H9 (cell line): ENCODE measurements around the gene NKAIN2. TPM values are rescaled to one million over a fixed set of nuclear protein-coding genes. Genes with fewer than 3 reads are reported as not detected.

Source experiments
- DNase-seq: peaks from one replicate; pipeline ENCODE4 v3.0.0-alpha.2; 2017
- H2AFZ ChIP-seq: one replicate; pipeline ENCODE4 v1.6.1; 2013; ENCODE audit warnings: mild to moderate bottlenecking, low read length, control low read depth, moderate library complexity
- H2AK5ac ChIP-seq: 2 replicates; pipeline ENCODE4 v1.6.1; 2013; ENCODE audit warnings: low read length, control low read depth, mixed read lengths; ENCODE audit not compliant: insufficient read length
- H2BK120ac ChIP-seq: one replicate; pipeline ENCODE4 v1.6.1; 2013; ENCODE audit warnings: low read depth, mild to moderate bottlenecking, low read length, control low read depth, inconsistent platforms; ENCODE audit not compliant: poor library complexity, severe bottlenecking
- H2BK12ac ChIP-seq: 2 replicates; pipeline ENCODE4 v1.6.1; 2013; ENCODE audit warnings: low read length, control low read depth, mixed read lengths, low read depth; ENCODE audit not compliant: insufficient read length
- H2BK15ac ChIP-seq: 2 replicates; pipeline ENCODE4 v1.6.1; 2013; ENCODE audit warnings: low read depth, low read length, control low read depth
- H2BK20ac ChIP-seq: one replicate; pipeline ENCODE4 v1.6.1; 2013; ENCODE audit warnings: low read depth, mild to moderate bottlenecking, low read length, control low read depth, inconsistent platforms; ENCODE audit not compliant: poor library complexity, severe bottlenecking
- H2BK5ac ChIP-seq: 2 replicates; pipeline ENCODE4 v1.6.1; 2013; ENCODE audit warnings: low read length, control low read depth, mixed read lengths; ENCODE audit not compliant: insufficient read length
- H3K14ac ChIP-seq: 2 replicates; pipeline ENCODE4 v1.6.1; 2013; ENCODE audit warnings: low read length, control low read depth; ENCODE audit not compliant: insufficient read depth
- H3K18ac ChIP-seq: 2 replicates; pipeline ENCODE4 v1.6.1; 2013; ENCODE audit warnings: low read depth, mild to moderate bottlenecking, mixed read lengths, low read length, control low read depth; ENCODE audit not compliant: insufficient read length
- H3K23ac ChIP-seq: 2 replicates; pipeline ENCODE4 v1.6.1; 2013; ENCODE audit warnings: low read length, control low read depth, mixed read lengths, low read depth; ENCODE audit not compliant: insufficient read length
- H3K23me2 ChIP-seq: 2 replicates; pipeline ENCODE4 v1.6.1; 2013; ENCODE audit warnings: low read depth, mild to moderate bottlenecking, mixed read lengths, low read length, control low read depth; ENCODE audit not compliant: insufficient read length, poor library complexity, severe bottlenecking
- H3K27ac ChIP-seq: 2 replicates; pipeline ENCODE4 v1.5.1; 2013; ENCODE audit warnings: low read length, control low read depth, mixed read lengths, low read depth; ENCODE audit not compliant: insufficient read length
- H3K27me3 ChIP-seq: 2 replicates; pipeline ENCODE4 v1.6.1; 2013; ENCODE audit warnings: low read length, control low read depth, inconsistent platforms; ENCODE audit not compliant: insufficient read depth
- H3K4ac ChIP-seq: 2 replicates; pipeline ENCODE4 v1.6.1; 2013; ENCODE audit warnings: low read depth, mild to moderate bottlenecking, control low read depth, inconsistent platforms, low read length, moderate library complexity
- H3K4me1 ChIP-seq: 2 replicates; pipeline ENCODE4 v1.6.1; 2013; ENCODE audit warnings: low read length, control low read depth, inconsistent platforms; ENCODE audit not compliant: insufficient read depth
- H3K4me2 ChIP-seq: 2 replicates; pipeline ENCODE4 v1.6.1; 2013; ENCODE audit warnings: low read length, control low read depth, mixed read lengths; ENCODE audit not compliant: insufficient read length, insufficient read depth
- H3K56ac ChIP-seq: 2 replicates; pipeline ENCODE4 v1.6.1; 2013; ENCODE audit warnings: low read depth, mild to moderate bottlenecking, mixed read lengths, low read length, control low read depth; ENCODE audit not compliant: insufficient read length
- H3K79me1 ChIP-seq: 2 replicates; pipeline ENCODE4 v1.6.1; 2013; ENCODE audit warnings: low read depth, mild to moderate bottlenecking, moderate library complexity, low read length, control low read depth, inconsistent platforms; ENCODE audit not compliant: insufficient read depth, poor library complexity, severe bottlenecking
- H3K79me2 ChIP-seq: 2 replicates; pipeline ENCODE4 v1.6.1; 2013; ENCODE audit warnings: low read length, control low read depth, inconsistent platforms; ENCODE audit not compliant: insufficient read depth
- H3K9ac ChIP-seq: 2 replicates; pipeline ENCODE4 v1.6.1; 2013; ENCODE audit warnings: low read length, control low read depth, mixed read lengths; ENCODE audit not compliant: insufficient read length; ENCODE audit errors: extremely low read depth
- H3K9me3 ChIP-seq: one replicate; pipeline ENCODE4 v1.6.1; 2013; ENCODE audit warnings: low read depth, low read length, inconsistent platforms; ENCODE audit not compliant: control insufficient read depth
- H3T11ph ChIP-seq: one replicate; pipeline ENCODE4 v1.6.1; 2013; ENCODE audit warnings: mild to moderate bottlenecking, low read length, control low read depth, inconsistent platforms
- H4K20me1 ChIP-seq: one replicate; pipeline ENCODE4 v1.6.1; 2013; ENCODE audit not compliant: control insufficient read depth, insufficient read length, insufficient read depth
- H4K5ac ChIP-seq: 2 replicates; pipeline ENCODE4 v1.6.1; 2013; ENCODE audit warnings: low read depth, mild to moderate bottlenecking, mixed read lengths, low read length, control low read depth; ENCODE audit not compliant: insufficient read length
- H4K8ac ChIP-seq: replicated peaks from 2 replicates; pipeline ENCODE4 v1.6.1; 2013; ENCODE audit warnings: low read length, control low read depth, mixed read lengths, low read depth; ENCODE audit not compliant: insufficient read length
- H4K91ac ChIP-seq: 2 replicates; pipeline ENCODE4 v1.6.1; 2013; ENCODE audit warnings: low read depth, mild to moderate bottlenecking, moderate library complexity, mixed read lengths, low read length, control low read depth; ENCODE audit not compliant: insufficient read length
- H3K27ac Mint-ChIP-seq, 3 experiments: 2 replicates in 2 of 3; 3 replicates in 1 of 3; pipeline ENCODE4 v1.8.0; 2020 to 2021; ENCODE audit warnings: mixed read lengths in 3 of 3, mild to moderate bottlenecking in 1 of 3, moderate library complexity in 1 of 3
- H3K27me3 Mint-ChIP-seq: 2 replicates; pipeline ENCODE4 v1.8.0; 2021; ENCODE audit warnings: low read depth, mild to moderate bottlenecking, moderate library complexity, mixed read lengths
- H3K36me3 Mint-ChIP-seq, 3 experiments: 2 replicates in 2 of 3; 3 replicates in 1 of 3; pipeline ENCODE4 v1.8.0; 2020 to 2021; ENCODE audit warnings: low read depth in 3 of 3, mixed read lengths in 3 of 3; ENCODE audit not compliant: insufficient read depth in 1 of 3
- H3K4me1 Mint-ChIP-seq, 2 experiments: 2 replicates each; pipeline ENCODE4 v1.8.0; 2020; ENCODE audit warnings: mixed read lengths in 2 of 2
- H3K4me3 Mint-ChIP-seq, 2 experiments: 2 replicates in 1 of 2; 3 replicates in 1 of 2; pipeline ENCODE4 v1.8.0; 2020 to 2021; ENCODE audit warnings: mild to moderate bottlenecking in 2 of 2, mixed read lengths in 2 of 2, moderate library complexity in 1 of 2
- H3K9me3 Mint-ChIP-seq, 2 experiments: 2 replicates in 1 of 2; 3 replicates in 1 of 2; pipeline ENCODE4 v1.8.0; 2020; ENCODE audit warnings: mild to moderate bottlenecking in 2 of 2, mixed read lengths in 2 of 2, moderate library complexity in 1 of 2
- WGBS: extraction: QIAGEN DNeasy Blood & Tissue Kit; methylation state at CpG from one replicate; pipeline ENCODE4 v1.1.7; 2013; ENCODE audit warnings: missing lambda C conversion rate, low lambda C conversion rate, mixed read lengths; ENCODE audit not compliant: insufficient read length; ENCODE audit errors: extremely low coverage; 5-methylcytosine and 5-hydroxymethylcytosine counted together
- total RNA-seq: library from RNA; stranded (reverse); gene quantifications from 2 replicates; pipeline ENCODE4 v1.2.1, GENCODE V29; 2021
- TF ChIP-seq, protein P1 (sequence below): fragments of 200-600 bp; sonication (generic); conservative IDR thresholded peaks from 3 replicates; pipeline ENCODE4 v1.8.0; 2021; ENCODE audit warnings: antibody characterized with exemption, mild to moderate bottlenecking

NKAIN2 gene
- total RNA-seq, 1 experiment from 2014 or later, result 0.17 TPM

DNA sequence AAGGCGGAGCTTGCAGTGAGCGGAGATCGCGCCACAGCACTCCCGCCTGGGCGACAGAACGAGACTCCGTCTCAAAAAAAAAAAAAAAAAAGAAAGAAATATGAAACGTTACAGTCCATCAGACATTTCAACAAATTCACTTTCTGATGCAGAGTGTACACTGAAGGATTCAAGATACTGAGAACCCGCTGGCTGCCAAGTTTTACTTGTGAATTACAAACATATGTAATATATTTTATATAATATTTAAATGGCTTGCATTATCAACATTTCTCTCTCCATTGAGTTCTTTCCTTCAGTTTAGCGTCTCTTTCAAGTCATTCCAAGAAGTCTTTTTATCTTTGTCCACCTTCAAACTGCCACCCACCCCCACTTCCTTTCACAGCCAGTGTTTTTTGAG, 917.7 kb downstream of the NKAIN2 start:
- Mint-ChIP-seq H3K4me3 (no peak overlapping the region), H3K27ac (no peak overlapping the region), H3K27me3 (no peaks in the 10 kb centered on the region), H3K36me3 (peaks cover 0 to 6% (median 2%) of the 10 kb centered on the region in 3 experiments; a peak in 2 of 7 replicates), H3K4me1 (peaks cover 3% of the 10 kb centered on the region in 2 experiments), H3K9me3 (peaks cover 2 to 4% of the 10 kb centered on the region in 2 experiments; a peak in 4 of 5 replicates)
- Histone ChIP-seq H3K9ac (no peak overlapping the region), H2BK5ac (no peak overlapping the region), H2BK120ac (no peak overlapping the region), H2BK20ac (no peak overlapping the region), H3K4me2 (no peak overlapping the region), H3K27ac (no peak overlapping the region), H3K4me1 (no peaks in the 10 kb centered on the region), H2BK12ac (no peak overlapping the region), H3K79me1 (no peaks in the 10 kb centered on the region), H3K4ac (no peak overlapping the region), H2BK15ac (no peak overlapping the region), H2AK5ac (no peak overlapping the region), H3K56ac (no peak overlapping the region), H3K14ac (no peak overlapping the region), H3K23ac (no peak overlapping the region), H3T11ph (no peak overlapping the region), H4K20me1 (no peaks in the 10 kb centered on the region), H3K9me3 (no peaks in the 10 kb centered on the region), H3K18ac (no peak overlapping the region), H2AFZ (no peak overlapping the region), H4K8ac (no peak overlapping the region), H4K5ac (no peak overlapping the region), H4K91ac (no peak overlapping the region), H3K23me2 (no peaks in the 10 kb centered on the region), H3K27me3 (no peaks in the 10 kb centered on the region), H3K79me2 (no peaks in the 10 kb centered on the region)
- no peak for DNase-seq
- no CpG with 5 or more reads among the region's 11 CpGs for WGBS
- TF ChIP-seq, protein P1, sequence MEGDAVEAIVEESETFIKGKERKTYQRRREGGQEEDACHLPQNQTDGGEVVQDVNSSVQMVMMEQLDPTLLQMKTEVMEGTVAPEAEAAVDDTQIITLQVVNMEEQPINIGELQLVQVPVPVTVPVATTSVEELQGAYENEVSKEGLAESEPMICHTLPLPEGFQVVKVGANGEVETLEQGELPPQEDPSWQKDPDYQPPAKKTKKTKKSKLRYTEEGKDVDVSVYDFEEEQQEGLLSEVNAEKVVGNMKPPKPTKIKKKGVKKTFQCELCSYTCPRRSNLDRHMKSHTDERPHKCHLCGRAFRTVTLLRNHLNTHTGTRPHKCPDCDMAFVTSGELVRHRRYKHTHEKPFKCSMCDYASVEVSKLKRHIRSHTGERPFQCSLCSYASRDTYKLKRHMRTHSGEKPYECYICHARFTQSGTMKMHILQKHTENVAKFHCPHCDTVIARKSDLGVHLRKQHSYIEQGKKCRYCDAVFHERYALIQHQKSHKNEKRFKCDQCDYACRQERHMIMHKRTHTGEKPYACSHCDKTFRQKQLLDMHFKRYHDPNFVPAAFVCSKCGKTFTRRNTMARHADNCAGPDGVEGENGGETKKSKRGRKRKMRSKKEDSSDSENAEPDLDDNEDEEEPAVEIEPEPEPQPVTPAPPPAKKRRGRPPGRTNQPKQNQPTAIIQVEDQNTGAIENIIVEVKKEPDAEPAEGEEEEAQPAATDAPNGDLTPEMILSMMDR, result no peak
